ENCODE data around the gene TWIST1.

Gene TWIST1

DNA sequence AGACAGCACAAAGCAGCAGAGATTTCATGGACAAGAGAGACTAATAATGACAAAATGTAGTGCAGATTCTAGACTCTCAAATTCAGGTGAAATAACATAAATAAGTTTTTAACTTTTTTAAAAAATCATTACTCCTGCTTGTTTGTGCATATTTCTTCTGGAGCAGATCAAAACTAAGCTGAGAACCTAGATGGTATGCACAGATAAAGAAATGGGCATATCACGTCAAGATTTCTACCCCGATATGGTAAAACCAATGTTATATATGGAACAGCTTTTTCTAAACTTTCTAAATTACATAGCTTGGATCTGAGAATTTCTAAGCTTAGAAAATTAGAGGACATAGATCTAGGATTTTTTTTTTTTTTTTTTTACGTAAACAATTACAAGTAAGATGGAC is 18.2 kb downstream of the TWIST1 start:
- Histone ChIP-seq H3K9me3 (ENCODE audit: insufficient read depth, low read length) (no peaks in the 10 kb centered on the region), H3K27ac (ENCODE audit: low read depth, low read length) (no peak overlapping the region), H3K79me2 (ENCODE audit: insufficient read depth, low read length) (no peaks in the 10 kb centered on the region), H3K4me2 (ENCODE audit: low read depth, low read length, poor library complexity, severe bottlenecking) (no peak overlapping the region), H3K9ac (ENCODE audit: low read length) (no peak overlapping the region), H3F3A (ENCODE audit: insufficient read depth) (no peaks in the 10 kb centered on the region), H4K20me1 (ENCODE audit: low read depth, low read length) (no peaks in the 10 kb centered on the region), H2AFZ (ENCODE audit: low read depth, low read length, severe bottlenecking) (no peak overlapping the region), H3K36me3 (ENCODE audit: low read length) (no peaks in the 10 kb centered on the region), H3K27me3 (ENCODE audit: low read length) (no peaks in the 10 kb centered on the region), H3K9me2 (replicated peaks; ENCODE audit: insufficient read depth, low read length) (no peaks in the 10 kb centered on the region), H3K4me3 (ENCODE audit: insufficient read depth, low read length, poor library complexity, severe bottlenecking) (no peak overlapping the region)
- TF ChIP-seq EZH2phosphoT487 (conservative IDR thresholded peaks at IDR 0.05; ENCODE audit: low read length), result no peak
- TF ChIP-seq, protein P1, sequence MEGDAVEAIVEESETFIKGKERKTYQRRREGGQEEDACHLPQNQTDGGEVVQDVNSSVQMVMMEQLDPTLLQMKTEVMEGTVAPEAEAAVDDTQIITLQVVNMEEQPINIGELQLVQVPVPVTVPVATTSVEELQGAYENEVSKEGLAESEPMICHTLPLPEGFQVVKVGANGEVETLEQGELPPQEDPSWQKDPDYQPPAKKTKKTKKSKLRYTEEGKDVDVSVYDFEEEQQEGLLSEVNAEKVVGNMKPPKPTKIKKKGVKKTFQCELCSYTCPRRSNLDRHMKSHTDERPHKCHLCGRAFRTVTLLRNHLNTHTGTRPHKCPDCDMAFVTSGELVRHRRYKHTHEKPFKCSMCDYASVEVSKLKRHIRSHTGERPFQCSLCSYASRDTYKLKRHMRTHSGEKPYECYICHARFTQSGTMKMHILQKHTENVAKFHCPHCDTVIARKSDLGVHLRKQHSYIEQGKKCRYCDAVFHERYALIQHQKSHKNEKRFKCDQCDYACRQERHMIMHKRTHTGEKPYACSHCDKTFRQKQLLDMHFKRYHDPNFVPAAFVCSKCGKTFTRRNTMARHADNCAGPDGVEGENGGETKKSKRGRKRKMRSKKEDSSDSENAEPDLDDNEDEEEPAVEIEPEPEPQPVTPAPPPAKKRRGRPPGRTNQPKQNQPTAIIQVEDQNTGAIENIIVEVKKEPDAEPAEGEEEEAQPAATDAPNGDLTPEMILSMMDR (IDR thresholded peaks at IDR 0.05; ENCODE audit: insufficient read depth, low read length, poor library complexity, severe bottlenecking), result no peak

DNA sequence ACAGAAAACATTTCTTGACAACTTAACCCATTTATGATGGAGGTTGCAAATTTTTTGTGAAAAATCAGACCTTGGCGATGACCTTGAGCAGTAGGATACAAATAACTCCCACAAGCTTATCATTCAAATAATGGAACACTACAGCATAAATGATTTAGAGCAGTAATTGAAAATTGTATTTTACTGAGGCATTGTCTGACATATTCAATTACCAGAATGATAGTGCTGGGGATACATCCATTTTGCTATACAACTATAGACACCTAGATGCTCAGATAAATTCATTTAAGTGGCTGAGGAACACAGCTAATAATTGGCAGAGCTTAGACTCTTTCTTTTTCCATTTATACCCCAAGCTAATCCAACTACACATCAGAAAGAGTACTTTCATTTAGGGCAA is 18.9 kb downstream of the TWIST1 start:
- Histone ChIP-seq H3K9ac (ENCODE audit: low read length) (no peak overlapping the region), H3K9me2 (replicated peaks; ENCODE audit: insufficient read depth, low read length) (no peaks in the 10 kb centered on the region), H3F3A (ENCODE audit: insufficient read depth) (no peaks in the 10 kb centered on the region), H3K9me3 (ENCODE audit: insufficient read depth, low read length) (no peaks in the 10 kb centered on the region), H3K4me2 (ENCODE audit: low read depth, low read length, poor library complexity, severe bottlenecking) (no peak overlapping the region), H3K27ac (ENCODE audit: low read depth, low read length) (no peak overlapping the region), H4K20me1 (ENCODE audit: low read depth, low read length) (no peaks in the 10 kb centered on the region), H2AFZ (ENCODE audit: low read depth, low read length, severe bottlenecking) (no peak overlapping the region), H3K79me2 (ENCODE audit: insufficient read depth, low read length) (no peaks in the 10 kb centered on the region), H3K4me3 (ENCODE audit: insufficient read depth, low read length, poor library complexity, severe bottlenecking) (no peak overlapping the region), H3K36me3 (ENCODE audit: low read length) (no peaks in the 10 kb centered on the region), H3K27me3 (ENCODE audit: low read length) (no peaks in the 10 kb centered on the region)
- TF ChIP-seq, protein P1 (IDR thresholded peaks at IDR 0.05; ENCODE audit: insufficient read depth, low read length, poor library complexity, severe bottlenecking), result no peak
- no peak for TF ChIP-seq EZH2phosphoT487 (conservative IDR thresholded peaks at IDR 0.05; ENCODE audit: low read length)

DNA sequence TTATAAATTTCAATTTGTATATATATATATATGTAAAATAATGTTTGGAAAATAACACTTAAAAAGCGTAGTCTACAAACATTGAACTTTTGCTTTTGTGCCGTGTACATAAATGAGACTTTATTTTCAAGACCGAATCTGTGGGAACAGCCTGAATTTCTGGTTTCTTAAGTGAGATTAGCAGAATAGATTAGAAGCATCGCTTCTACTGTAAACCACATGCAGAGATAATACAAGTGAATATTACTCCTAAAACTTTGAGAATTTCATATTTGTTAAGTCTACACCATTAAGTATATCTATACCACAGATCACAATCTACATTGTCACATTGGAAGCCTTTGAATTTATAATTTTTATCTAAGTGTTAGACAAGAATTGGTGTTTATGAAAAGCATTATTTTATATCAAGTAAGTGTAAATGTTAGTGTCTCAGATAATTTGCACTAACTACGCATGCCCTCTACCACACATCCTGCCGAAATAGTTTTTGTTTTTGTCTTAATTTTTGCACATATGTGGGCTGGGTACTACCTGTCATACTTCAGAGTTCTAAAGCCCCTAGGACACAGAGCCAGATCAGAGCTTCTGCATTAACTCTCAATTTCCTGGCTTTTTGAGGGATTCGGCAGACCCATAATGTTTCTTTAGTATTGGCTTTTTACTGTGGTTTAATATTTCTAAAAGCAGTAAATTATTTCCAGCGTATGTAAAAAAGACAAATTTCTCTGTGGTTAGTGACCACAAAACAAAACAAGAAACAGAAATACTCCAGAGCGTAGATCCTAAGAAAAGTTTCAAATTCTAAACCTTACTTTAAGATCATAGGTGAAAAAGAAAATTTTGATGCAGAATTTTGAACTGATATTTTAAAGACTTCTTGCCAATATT is 20.0 kb downstream of the TWIST1 start:
- Histone ChIP-seq H3K79me2 (ENCODE audit: insufficient read depth, low read length) (no peaks in the 10 kb centered on the region), H3F3A (ENCODE audit: insufficient read depth) (no peaks in the 10 kb centered on the region), H4K20me1 (ENCODE audit: low read depth, low read length) (no peaks in the 10 kb centered on the region), H2AFZ (ENCODE audit: low read depth, low read length, severe bottlenecking) (no peak overlapping the region), H3K4me3 (ENCODE audit: insufficient read depth, low read length, poor library complexity, severe bottlenecking) (no peak overlapping the region), H3K9me2 (replicated peaks; ENCODE audit: insufficient read depth, low read length) (no peaks in the 10 kb centered on the region), H3K9me3 (ENCODE audit: insufficient read depth, low read length) (no peaks in the 10 kb centered on the region), H3K9ac (ENCODE audit: low read length) (no peak overlapping the region), H3K4me2 (ENCODE audit: low read depth, low read length, poor library complexity, severe bottlenecking) (no peak overlapping the region), H3K27me3 (ENCODE audit: low read length) (no peaks in the 10 kb centered on the region), H3K36me3 (ENCODE audit: low read length) (no peaks in the 10 kb centered on the region), H3K27ac (ENCODE audit: low read depth, low read length) (no peak overlapping the region)
- TF ChIP-seq, protein P1 (IDR thresholded peaks at IDR 0.05; ENCODE audit: insufficient read depth, low read length, poor library complexity, severe bottlenecking), result no peak
- TF ChIP-seq EZH2phosphoT487 (conservative IDR thresholded peaks at IDR 0.05; ENCODE audit: low read length), result no peak
